NCI-H748 (cell line): Measurements from ENCODE around the gene FOXN4.
"Not testable (repeated sequence)": the region's sequence is repeated elsewhere in the genome, so short reads cannot be mapped to it uniquely, and the experiment has no call there.

Source experiments
- DNase-seq: peaks from one replicate; lab custom pipeline; 2025; ENCODE audit not compliant: unreplicated experiment; lab: John Stamatoyannopoulos, UW

The FOXN4 gene, protein sequence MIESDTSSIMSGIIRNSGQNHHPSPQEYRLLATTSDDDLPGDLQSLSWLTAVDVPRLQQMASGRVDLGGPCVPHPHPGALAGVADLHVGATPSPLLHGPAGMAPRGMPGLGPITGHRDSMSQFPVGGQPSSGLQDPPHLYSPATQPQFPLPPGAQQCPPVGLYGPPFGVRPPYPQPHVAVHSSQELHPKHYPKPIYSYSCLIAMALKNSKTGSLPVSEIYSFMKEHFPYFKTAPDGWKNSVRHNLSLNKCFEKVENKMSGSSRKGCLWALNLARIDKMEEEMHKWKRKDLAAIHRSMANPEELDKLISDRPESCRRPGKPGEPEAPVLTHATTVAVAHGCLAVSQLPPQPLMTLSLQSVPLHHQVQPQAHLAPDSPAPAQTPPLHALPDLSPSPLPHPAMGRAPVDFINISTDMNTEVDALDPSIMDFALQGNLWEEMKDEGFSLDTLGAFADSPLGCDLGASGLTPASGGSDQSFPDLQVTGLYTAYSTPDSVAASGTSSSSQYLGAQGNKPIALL

DNA sequence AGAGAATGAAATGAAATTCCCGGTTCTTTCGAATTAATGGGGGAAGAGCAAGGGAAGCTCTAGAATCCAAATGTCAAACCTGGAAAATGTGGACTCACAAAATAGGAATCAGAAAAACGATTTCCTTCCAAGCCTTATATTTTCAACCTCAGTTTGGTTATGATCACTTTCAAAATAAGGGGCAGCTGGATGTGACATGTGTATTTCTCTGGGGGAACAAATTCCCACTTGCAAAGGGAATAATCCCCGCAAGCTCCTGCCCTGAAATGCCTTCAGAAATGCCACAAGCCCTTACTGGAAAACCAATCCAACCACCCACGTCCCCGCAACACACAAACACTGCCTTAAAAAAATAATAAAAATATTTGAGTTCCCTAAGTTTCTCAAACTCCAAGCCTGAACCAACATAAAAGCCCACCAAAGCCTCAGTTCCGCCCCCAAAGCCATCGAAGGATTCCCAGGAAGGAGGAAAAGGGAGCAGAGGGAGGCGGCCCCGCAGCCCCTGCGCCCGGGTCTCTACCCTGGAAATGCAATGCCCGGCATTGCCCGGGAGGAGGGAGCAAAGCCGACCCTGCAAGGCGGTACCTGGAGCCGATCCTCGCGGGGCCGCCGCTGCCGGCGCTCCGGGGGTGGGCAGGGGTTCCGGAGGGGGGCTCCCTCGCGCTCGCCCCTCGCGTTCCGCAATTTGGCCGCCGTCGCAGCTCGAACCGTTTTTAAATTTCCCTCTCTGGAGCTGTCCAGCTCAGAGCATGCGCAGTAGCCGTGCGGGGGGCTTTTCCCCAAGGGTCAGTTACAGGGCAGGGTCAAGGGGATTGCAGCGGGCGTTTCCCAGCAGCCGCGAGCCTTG is at the start of gene FOXN4:
Gene FOXN4 (minus strand): TSS at position 751 of the 847 bp plus-strand sequence. CDS start 963 bp downstream, outside the sequence.
- peak; percentile 69 for DNase-seq

DNA sequence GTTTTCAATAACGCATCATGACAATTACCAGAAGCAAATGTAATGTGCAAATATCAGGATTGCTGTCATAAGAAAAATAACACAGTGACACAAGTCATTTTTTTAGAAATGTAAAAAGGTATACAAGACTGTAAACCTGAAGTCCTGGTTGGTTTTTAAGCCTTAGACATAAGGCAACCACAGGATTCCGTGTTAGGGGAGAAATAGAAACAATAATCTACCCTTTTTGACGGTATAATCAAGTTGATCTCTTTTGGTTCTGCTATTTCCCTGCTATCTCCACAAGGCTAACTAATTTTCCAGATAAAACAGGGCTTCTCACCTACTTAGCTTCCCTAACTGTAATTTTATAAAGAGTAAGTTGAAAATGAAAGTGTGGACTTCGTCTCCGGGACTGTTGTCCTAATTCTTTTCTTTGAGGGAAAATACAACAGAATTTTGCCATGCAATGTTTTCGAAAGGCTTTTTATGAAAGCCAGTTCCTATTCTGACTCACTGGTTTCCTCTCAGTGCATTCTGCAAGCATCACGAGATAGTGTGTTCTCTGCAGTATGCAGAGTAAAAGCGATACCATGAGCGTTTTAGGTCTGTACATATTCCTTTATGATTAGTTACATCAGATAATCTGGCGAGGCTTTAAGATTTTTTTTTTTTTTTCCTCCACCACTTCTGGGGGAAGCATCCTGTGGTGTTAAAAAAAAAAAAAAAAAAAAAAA is 49.2 kb upstream of the FOXN4 start:
- no peak for DNase-seq

DNA sequence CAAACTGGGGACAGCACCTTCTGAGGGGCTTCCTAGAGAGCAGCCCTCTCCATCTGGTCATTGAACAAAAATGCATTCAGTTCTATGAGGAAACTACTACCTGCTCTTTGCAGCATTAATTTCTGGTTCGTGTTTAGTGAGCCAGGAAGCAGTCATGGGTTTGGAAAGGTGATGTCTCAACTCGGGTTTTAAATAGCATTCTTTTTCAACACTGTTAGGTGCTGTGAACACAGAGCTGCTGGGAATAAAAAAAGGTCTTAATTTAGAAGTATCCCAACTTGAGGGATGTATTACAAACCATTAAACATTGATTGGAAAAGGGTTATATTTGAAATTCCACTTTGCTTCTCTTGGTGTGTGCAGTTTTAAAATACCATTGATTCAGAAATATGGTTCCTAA is 47.9 kb upstream of the FOXN4 start:
- no peak for DNase-seq

DNA sequence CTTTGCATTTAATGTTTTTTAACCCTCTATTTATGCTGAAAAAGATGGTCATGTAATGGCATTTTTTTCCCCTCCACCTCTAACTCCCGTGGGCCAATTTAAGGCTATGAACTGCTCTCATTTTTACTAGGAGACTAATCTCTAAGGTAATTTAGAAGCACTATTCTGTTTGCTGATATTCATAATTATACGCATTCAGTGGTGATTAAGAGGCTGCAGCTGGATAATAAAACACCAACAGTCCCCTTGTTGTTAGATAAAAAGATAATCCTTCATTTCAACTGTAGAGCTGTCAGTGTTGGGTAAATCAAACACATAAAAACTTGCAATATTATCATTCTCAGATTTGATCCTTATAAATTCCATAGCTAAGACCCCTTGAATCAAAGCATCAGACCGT is 47.5 kb upstream of the FOXN4 start:
- no peak for DNase-seq

DNA sequence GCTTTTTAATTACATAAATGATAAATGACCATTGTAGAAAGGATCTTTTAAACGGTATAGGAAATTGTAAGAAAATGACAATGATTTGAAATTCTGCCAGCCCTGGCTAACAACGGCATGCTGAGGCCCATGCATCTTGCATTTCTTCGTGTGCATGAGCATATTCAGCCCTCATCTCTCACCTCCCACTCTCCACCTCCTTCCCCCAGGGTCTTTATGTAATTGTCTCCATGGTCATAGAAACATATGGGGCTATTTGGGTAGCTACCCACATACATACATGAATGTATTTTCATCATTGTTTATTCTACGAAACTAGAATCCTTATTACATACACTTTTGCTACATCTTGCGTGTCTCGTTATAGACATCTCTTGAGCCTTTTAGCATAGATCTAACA is 43.1 kb upstream of the FOXN4 start:
- no peak for DNase-seq

DNA sequence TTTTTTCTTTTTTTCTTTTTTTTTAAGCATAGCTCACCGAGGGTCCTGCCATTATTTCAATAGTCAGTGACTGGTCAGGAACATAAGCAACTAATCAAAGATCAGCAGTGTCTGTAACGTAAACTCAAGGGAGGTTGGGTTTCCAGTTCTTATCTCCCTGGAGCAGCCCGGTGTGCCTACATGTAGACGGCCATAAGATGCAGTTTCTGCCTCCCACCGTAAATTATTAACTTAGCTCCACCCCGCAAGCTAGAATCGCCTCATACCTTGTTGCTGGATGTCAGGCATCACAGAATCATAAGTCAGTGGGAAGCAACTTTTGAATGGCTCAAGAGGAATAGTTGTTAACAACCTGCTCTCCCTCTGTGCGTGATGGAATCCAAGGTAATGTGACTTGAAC is 38.5 kb upstream of the FOXN4 start, which contains the start of gene MYO1H:
Gene MYO1H (plus strand): TSS at position 312 of the 400 bp plus-strand sequence. CDS start 61 bp downstream, at position 373.
- no peak for DNase-seq

DNA sequence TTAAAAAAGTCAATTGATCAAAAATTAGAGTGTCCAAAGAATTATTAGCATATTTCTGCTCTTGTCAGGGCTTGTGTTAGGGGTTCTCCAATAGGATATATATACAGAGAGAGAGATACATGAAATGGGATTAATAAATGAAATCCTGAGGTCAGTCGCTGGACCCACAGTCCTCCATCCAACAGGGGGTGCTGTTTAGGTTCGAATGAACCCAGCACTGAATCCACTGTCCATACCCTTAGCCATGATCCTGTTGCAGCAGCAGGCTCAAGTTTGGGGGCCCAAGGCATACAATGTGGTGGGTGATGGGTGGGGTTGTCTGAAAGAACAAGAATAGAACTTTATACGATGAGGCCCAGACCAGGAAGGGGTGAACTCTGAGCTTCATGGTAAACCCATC is 37.8 kb upstream of the FOXN4 start:
- no peak for DNase-seq

DNA sequence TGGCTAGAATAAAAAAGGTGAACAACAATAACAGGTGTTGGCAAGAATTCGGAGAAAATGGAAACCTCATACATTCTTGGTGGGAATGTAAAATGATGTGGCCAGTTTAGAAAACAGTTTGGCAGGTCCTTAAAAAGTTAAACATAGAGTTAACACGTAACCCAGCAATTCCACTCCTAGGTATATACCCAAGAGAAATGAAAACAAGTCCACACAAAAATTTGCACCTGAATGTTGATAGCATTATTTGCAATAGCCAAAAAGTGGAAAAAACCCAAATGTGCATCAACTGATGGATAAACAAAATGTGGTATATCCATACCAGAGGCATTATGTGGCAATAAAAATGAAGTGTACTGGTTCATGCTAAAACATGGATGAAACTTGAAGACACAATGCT is 36.3 kb upstream of the FOXN4 start:
- DNase-seq, result no peak

DNA sequence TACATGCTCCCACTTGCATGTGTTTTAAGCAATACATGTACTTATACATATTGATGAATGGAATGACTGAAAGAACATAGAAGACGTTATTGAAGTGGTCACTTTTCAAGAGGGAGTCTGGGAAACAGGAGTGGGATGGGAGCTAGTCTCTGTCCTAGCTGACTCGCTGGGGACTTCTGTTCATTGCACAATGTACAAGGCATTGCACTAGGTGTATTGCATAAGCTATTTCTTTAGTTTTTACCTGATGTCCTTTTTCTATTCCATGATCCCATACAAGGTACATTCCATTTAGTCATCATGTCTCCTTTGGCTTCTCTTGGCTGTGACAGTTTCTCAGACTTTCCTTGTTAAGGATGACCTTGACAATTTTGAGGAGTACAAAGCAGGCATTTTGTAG is 34.6 kb upstream of the FOXN4 start:
- no peak for DNase-seq

DNA sequence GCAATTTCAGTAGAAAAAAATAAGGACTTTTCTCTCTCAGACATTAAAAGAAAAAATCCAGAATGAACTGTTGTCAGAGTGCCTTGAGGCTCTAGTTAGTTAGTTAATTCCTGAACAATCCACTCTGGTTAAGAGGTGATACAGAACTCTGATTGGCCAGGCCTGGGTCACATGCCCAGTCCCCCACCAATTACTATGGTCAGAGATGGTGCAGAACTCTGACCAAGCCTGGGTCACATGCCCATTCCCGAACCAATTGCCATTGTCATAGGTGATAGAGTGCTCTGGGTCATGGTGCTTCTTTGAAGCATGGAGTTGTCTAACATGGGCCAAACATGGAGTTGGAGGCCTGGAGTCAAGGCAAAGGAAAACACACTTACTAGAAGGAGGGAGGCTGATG is 27.5 kb upstream of the FOXN4 start:
- DNase-seq, result no peak

DNA sequence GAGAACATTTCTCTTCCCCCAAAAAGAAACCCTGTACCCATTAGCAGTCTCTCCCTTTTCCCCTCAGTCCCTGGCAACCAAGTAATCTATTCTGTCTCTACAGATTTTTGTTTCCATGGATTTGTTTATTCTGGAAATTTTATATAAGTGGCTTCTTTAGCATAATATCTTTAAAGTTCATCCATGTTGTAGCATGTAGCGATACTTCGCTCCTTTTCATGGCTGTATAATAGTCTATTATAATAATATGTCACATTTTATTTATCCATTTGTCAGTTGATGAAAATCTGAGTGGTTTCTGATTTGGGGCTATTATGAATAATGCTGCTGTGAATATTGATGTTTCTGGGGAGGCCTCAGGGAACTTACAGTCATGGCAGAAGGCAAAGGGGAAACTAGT is 25.8 kb upstream of the FOXN4 start:
- no peak for DNase-seq

DNA sequence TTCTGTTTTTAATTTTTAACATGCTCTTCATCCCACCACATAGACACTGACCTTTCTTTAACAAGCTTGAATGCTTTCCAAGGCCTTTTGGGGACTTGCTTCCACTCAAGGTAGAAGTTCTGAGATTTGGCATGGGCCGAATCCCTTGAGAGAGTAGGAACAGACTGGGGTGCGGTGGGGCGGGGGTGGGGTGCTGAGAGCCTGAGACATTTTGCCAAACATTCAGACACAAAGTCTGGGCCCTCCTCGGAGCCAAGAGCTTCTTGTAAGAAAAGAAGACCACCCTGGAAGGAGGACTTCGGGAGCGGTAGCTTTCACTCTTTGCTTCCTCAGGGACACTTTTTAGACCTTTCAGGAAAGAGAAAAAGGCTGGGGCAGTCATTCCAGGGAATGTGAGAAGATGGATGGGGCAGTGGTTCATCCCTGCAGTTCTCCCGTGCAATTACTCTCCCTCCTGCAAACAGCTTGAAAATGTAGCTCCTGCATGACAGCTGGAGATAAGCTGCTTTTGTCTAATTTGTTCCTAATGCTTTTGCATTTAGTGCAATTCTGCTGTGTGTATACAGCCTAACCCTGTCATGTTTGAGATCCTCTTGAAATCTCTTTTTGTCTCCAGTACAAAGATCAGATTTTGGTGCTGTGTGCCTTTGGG is 22.3 kb upstream of the FOXN4 start:
- peak; percentile 41 for DNase-seq

DNA sequence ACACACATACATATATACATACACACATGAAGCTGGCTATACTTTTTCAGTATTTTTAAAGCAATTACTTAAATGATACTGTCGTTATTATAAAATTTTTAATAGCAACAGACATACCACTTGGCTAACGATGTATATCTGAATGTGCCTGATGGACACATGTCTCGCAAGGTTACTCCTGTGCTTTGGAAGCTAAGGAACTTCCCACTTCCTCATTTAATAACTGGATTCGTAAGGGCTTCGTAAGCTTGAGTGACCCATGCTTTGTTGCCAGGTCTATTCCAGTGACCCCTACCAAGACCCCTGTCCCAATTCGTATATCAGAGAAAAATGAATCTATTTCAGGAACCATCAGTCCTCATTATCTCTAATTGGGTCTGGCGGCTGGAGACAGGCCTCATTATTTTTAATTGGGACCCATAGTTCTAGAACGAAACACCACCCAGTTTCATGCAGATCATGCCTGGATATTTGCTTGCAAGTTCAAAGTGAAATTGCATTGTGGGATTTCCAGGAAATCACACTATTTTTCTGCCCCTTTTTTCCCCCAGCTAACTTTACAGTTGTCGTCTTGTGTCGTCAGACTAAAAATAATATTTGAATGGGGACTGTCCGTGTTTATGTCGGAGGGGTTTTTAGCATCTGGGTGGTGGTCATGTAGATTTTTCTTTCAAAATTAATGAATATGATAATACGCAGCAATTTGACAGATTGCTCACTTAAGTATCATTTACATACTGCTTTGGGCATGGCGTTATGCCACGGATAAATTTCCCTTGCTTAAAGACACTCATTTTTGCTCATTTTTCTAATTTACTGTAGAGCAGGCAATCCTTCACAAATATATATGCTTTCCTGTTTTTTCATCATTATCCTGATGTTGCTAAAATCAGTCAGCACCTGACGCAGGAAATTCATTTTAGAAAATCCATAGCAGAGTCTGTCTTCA is 21.5 kb upstream of the FOXN4 start:
- DNase-seq, result no peak

DNA sequence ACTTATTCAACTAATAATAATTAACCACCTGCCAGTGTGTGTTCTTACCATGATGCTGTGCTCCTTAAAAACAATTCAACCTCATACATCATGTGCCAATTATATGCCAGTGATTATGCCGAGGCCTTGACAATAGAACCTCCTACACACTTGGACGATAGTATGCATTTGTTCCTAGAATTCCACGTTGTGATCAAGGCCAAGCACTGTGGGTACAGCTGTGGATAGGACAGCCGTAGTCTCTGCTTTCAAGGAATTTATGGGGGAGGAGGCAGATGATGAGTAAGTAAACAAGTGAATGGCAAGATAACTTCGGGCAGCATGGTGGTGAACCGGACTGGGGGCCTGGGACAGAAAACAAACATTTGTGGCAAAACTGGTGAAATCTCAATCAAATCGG is 20.6 kb upstream of the FOXN4 start:
- DNase-seq, result peak; percentile 71

DNA sequence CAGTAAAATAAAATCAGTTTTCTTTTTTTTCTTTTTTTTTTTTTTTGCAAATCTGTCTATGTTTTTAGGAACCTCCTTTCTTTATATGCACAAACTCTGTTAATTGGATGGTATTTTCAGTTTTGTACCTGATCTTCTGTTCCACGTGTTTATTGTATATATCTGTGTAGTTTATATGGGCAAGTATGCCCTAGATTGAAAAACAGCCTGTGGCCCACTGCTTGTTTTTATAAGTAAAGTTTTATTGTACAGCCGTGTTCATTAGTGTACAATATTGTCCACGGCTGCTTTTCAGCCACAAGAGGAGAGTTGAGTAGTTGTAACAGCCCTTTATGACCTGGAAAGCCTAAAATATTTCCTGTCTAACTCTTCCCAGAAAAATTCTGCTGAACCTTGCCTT is 19.9 kb upstream of the FOXN4 start:
- no peak for DNase-seq

DNA sequence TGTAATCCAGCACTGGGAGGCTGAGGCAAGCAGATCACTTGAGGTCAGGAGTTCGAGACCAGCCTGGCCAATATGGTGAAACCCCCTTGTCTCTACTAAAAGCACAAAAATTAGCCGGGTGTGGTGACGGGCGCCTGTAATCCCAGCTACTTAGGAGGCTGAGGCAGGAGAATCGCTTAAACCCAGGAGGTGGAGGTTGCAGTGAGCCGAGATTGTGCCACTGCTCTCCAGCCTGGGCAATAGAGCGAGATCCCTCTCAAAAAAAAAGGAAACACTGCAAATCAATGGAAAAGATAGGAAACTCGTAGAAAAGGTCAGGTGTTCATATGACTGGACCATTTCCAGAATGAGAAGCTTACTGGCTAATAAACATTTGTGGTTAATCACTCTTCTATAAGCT is 12.2 kb upstream of the FOXN4 start:
- not testable (repeated sequence) for DNase-seq

DNA sequence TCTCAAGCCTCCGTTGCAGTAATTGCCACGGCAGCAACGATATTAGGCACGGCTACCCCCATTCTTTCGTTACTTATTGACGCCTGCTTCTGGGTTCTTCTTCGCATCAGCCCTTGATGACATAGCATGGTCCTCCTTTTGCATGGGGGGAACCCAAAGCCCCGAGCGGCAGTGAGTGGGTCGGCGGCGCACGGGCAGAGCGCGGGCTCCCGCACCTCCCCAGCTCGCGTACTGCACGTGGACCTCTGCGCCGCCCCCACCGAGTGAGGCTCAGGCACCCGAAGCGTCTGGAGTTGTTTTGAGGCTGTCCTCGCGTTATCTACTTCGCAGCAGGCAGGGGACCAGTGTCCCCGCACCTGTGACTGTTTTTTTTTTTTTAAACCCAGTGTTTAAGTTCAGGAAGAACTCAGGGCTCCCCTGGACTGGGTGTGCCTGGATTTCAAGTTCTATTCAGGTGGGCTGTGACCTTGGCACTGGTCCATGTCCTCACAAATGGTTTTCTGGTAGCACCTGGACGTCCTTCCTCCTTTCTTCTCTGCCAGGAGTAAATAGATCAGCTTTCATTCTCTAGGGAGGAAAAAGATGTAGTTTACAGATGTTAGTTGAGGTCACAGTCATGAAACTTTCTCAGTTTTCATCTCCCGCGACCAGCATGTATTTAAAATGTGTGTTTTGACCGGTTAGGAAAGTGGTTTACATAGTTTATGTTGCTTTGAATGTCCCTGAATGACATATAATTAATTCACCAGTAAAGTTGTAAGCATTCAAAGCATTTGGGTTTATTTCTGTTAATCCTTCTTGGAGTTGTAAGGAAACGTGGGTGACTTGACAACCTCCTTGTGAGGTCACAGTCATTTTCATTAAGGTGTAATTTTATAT is 1.4 kb upstream of the FOXN4 start:
- peak; percentile 97 for DNase-seq

DNA sequence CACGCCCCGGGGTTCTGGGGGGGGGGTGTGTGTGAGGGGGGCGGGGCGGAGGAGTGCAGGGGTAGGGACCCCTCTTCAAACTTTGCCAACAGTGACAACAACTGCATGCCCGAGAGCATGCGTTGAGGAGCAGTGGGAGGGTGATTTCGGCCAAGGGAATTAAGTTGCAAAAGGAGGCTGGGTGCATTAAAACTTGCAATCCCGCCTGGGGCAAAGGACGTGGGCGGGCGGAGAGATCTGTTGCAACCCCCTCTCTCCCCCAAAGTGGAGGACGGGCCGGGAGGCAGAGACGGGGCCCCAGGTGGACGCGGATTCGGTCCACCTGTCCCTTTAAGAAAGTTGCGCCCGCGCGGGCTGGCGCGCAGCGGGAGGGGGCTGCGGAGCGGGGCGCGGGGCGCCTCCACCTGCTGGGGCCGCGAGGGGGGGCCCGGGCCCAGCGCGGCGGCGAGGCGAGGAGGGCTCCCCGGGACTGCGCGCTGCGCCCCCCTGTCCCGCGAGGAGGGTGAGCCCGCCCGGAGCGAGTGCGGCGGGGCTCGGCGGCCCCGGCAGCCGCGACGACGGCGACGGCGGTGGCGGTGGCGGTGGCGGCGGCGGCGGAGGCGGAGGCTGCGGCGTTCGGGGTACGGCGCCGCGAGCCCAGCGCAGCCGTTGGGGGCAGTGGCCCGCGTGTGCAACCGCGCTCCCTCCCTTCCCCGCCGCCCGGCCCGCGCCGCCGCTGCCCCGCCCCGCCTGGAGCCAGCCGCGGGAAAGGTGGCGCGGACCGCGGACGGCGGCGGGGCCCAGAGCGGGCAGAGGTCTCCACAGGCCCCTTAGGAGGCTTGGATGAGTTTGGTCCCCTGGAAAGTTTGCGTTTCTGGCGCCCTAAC is 530 bp upstream of the FOXN4 start:
- peak; percentile 70 for DNase-seq
